LNCaP clone FGC (cell line): ENCODE results near the gene SLC25A53.

Experiments
- DNase-seq: peaks from one replicate; pipeline ENCODE4 v3.0.0-alpha.2; 2011; ENCODE audit warnings: low read depth
- H3K4me3 ChIP-seq: 2 replicates; pipeline ENCODE4 v1.5.1; 2011; ENCODE audit warnings: mild to moderate bottlenecking, low read depth, low read length, control low read depth
- TF ChIP-seq, protein P1 (sequence below): IDR thresholded peaks from 2 replicates; pipeline ENCODE4 v1.5.1; 2012; ENCODE audit warnings: mild to moderate bottlenecking; ENCODE audit not compliant: control insufficient read depth, insufficient read depth; ENCODE audit errors: extremely low read depth

Gene SLC25A53, protein sequence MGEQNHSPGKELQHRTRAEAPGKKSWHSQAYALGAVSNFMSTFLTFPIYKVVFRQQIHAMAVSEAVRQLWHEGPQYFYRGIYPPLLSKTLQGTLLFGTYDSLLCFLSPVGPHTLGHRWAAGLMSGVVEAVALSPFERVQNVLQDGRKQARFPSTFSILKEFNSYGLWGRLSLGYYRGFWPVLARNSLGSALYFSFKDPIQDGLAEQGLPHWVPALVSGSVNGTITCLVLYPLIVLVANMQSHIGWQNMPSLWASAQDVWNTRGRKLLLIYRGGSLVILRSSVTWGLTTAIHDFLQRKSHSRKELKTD

DNA sequence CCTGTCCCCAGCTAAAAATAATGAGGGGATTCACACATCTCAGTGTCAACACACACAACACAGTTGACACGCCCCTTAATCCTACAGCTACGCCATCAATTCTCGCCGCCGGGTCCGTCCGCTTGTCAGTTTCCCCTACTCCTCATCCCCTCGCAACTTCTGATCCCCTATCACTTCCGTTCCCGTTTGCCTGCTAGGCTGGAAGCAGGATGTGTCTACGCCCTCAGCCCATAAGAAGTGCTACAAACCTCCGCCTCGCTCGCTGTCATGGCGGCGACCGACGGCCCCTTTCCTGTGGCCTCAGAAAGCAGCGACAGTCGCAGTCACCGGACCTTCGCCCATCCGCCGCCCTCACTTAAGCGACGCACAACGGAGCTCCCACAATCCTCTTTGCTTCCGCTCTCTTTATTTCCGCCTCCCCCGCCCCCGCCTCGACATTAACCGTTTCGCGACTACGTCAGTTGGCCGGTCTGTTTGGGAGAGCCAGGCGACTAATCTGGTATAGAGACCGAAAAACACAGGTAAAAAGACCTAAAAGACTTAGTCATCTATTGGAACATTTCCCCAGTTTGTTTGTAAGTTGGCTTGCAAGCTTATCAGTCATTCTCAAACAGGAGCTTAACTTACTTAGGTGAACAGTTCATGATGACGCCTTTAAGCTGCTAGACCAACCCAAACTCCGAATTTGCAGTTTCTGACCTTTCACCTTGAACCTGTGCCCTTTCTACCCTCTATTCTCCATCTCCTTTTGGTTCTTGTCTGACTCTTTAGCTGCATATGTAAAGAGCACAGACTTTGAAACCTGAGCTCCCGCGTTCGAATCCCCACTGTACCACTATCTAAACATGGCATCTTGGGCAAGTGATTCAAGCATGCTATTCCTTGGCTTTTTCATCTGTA, at the start of gene SLC25A53:
Gene SLC25A53 (minus strand): TSS at position 380 of the 900 bp plus-strand sequence. CDS start 51,752 bp downstream, outside the sequence.
- DNase-seq = peak; percentile 62
- TF ChIP-seq, protein P1, sequence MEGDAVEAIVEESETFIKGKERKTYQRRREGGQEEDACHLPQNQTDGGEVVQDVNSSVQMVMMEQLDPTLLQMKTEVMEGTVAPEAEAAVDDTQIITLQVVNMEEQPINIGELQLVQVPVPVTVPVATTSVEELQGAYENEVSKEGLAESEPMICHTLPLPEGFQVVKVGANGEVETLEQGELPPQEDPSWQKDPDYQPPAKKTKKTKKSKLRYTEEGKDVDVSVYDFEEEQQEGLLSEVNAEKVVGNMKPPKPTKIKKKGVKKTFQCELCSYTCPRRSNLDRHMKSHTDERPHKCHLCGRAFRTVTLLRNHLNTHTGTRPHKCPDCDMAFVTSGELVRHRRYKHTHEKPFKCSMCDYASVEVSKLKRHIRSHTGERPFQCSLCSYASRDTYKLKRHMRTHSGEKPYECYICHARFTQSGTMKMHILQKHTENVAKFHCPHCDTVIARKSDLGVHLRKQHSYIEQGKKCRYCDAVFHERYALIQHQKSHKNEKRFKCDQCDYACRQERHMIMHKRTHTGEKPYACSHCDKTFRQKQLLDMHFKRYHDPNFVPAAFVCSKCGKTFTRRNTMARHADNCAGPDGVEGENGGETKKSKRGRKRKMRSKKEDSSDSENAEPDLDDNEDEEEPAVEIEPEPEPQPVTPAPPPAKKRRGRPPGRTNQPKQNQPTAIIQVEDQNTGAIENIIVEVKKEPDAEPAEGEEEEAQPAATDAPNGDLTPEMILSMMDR = no peak
- H3K4me3 ChIP-seq = peak within 1 kb of the TSS; percentile 86

DNA sequence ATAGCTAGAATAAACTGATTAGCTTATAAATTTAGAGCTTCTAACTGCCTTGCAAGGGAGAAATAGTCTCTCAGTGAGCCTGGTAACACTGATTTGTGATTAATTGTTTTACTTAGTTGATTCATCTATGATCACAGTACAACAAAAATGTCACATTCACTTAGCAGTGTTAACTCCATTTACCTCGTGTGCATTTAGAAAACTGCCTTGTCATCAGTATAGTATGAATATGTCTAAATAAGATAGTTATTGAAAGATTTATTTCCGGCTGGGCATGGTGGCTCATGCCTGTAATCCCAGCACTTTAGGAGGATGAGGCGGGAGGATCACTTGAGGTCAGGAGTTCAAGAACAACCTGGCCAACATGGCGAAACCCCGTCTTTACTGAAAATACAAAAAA, 48.7 kb upstream of the SLC25A53 start:
- TF ChIP-seq, protein P1 = no peak
- no peak overlapping the region for H3K4me3 ChIP-seq

DNA sequence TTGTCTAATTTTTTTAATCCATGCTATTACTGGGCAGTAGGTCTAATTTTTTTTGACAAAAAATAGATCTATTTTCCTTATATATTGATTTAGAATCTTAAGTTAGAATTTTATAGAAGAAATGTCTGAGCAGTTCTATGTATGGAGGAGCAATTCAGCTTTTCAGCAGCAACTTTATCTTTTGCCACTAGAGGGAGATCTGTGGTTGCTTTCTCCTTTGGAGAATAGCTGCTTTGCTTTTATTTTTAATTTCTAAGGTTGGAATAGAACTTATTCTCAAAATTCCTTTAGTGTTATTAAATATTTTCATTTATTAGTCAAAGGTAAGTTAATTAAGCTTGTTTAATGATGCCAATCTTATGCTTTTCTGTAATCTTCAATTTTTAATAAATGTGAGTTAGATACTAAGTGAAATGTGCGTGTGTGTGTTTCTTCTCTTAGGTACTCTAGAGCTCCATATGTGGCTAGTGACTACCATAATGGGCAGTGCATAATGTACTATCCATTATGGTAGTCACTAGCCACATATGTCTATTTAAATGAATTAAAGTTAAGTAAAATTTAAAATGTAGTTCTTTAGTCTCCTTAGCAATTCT, 38.8 kb upstream of the SLC25A53 start:
- DNase-seq = no peak
- no peak overlapping the region for H3K4me3 ChIP-seq
- TF ChIP-seq, protein P1 = peak; percentile 42

More for the DNA sequence above, 48.7 kb upstream of the SLC25A53 start:
- no peak for DNase-seq

DNA sequence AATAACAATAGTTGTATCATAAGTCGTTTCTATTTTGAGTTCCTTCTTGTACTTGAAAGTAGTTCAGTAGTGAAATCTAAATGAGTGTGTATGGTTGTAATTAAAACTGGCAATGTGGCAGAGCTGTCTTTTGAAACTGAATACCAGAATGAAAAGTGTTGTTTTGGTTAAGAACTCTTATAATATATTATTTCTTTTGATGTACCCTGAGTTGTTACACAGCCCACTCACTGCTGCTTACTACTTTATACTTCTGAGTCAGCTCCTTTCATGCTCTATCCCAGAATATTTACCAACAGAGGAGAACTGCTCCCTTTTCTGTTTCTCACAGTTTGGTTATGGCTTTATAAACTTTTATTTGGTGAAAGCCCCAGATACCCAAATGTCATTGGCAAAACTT, 38.2 kb upstream of the SLC25A53 start:
- TF ChIP-seq, protein P1 = no peak
- no peak for DNase-seq
- no peak overlapping the region for H3K4me3 ChIP-seq

DNA sequence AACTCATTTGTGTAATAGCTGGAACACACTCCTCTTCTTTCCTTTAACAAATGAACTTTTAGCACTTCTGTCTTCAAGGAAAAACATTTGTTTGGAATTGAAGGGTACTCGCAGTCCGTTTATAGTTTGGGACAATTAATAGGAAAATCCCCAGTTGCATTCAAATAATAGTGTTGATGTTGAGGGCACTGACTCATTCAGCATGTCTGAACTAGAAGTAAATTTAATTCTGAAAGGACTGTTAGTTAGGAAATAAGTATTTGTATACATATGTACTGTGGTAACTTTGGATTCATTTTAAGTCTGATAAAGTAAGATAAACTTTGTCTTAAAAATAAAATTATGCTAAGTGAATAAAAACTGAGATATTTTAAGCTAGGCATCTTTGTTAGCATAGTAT, 36.7 kb upstream of the SLC25A53 start:
- H3K4me3 ChIP-seq = no peak overlapping the region
- TF ChIP-seq, protein P1 = no peak
- DNase-seq = no peak

DNA sequence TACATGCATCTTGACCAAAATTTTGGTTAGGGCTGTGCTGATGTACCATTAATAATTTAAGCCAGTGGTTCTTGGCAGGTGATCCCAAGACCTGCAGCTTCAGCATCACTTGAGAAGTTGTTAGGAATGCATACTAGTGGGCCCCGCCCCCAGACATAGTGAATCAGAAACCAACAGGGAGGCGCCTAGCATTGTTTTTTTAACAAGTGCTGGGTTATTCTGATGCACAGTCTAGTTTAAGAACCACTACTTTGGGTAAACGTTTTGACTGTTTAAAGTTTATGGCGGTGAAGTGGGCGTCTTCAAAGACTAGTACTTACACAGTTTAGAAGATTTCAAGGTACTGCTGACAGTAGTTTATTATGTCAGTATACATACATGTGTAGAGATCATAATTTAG, 33.0 kb upstream of the SLC25A53 start:
- TF ChIP-seq, protein P1 = no peak
- no peak for DNase-seq
- no peak overlapping the region for H3K4me3 ChIP-seq
